GM21619 (cell line): ENCODE measurements around the gene ARHGAP8.

Source experiments
- ATAC-seq: cut with Tn5 transposase; IDR thresholded peaks from one replicate; pipeline ENCODE4 v1.9.1; 2021; ENCODE audit not compliant: unreplicated experiment

The ARHGAP8 gene

GRCh38 chr22:44823806-44824205, 71.4 kb downstream of the ARHGAP8 start:
- ATAC-seq: no peak

- ATAC-seq: no peak
Measured at GRCh38 chr22:44824271-44824670, 71.9 kb downstream of the ARHGAP8 start.

GRCh38 chr22:44825310-44826150, 73.2 kb downstream of the ARHGAP8 start:
- no peak for ATAC-seq

GRCh38 chr22:44827666-44828190, 75.4 kb downstream of the ARHGAP8 start:
- no peak for ATAC-seq

- ATAC-seq: no peak
Measured at GRCh38 chr22:44828193-44828592, 75.8 kb downstream of the ARHGAP8 start.

GRCh38 chr22:44831885-44832284, 79.5 kb downstream of the ARHGAP8 start:
- ATAC-seq: no peak

- ATAC-seq: no peak
Measured at GRCh38 chr22:44834065-44834464, 81.7 kb downstream of the ARHGAP8 start.

GRCh38 chr22:44837481-44837880, 85.1 kb downstream of the ARHGAP8 start:
- no peak for ATAC-seq

GRCh38 chr22:44838316-44839016, 86.1 kb downstream of the ARHGAP8 start:
- no peak for ATAC-seq

GRCh38 chr22:44839061-44839460, 86.7 kb downstream of the ARHGAP8 start:
- no peak for ATAC-seq

- no peak for ATAC-seq
Measured at GRCh38 chr22:44839721-44840120, 87.3 kb downstream of the ARHGAP8 start.

- ATAC-seq: no peak
Measured at GRCh38 chr22:44840611-44841322, 88.4 kb downstream of the ARHGAP8 start.

GRCh38 chr22:44842417-44842816, 90.0 kb downstream of the ARHGAP8 start:
- ATAC-seq: no peak

GRCh38 chr22:44845191-44845590, 92.8 kb downstream of the ARHGAP8 start:
- no peak for ATAC-seq

- ATAC-seq: no peak
Measured at GRCh38 chr22:44845796-44846720, 93.7 kb downstream of the ARHGAP8 start.

GRCh38 chr22:44846726-44847275, 94.4 kb downstream of the ARHGAP8 start:
- no peak for ATAC-seq

GRCh38 chr22:44847380-44847779, 95.0 kb downstream of the ARHGAP8 start:
- ATAC-seq: no peak

- ATAC-seq: no peak
Measured at GRCh38 chr22:44847892-44848291, 95.5 kb downstream of the ARHGAP8 start.

- ATAC-seq: no peak
Measured at GRCh38 chr22:44848296-44848741, 95.9 kb downstream of the ARHGAP8 start.
